NCI-H1092 (cell line): ENCODE measurements around the gene CTSA.
"Not testable (repeated sequence)": the region's sequence is repeated elsewhere in the genome, so short reads cannot be mapped to it uniquely, and the experiment has no call there.

Experiments
- DNase-seq: peaks from one replicate; lab custom pipeline; 2025; lab: John Stamatoyannopoulos, UW

Gene CTSA

DNA sequence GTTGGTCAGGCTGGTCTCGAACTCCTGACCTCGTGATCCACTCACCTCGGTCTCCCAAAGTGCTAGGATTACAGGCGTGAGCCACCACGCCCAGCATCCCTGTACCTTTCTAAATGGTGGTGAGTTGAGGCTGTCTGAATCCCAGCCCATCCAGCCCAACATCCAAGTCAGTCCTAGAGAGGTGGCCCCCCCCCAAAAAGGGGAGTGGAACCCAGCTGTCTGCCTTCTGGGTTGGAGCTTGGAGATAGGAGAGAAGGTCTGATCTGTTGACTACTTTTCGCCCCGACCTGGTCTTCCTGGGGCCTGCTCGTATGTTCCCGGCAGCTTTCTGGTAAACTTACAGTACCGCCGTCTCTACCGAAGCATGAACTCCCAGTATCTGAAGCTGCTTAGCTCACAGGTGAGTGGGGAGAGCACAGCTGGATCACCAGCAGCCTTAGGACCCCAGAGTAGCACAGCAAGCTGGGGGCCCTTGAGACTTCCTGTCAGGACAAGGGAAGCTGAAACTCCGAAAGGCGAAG is 5.6 kb downstream of the CTSA start:
- no peak for DNase-seq

DNA sequence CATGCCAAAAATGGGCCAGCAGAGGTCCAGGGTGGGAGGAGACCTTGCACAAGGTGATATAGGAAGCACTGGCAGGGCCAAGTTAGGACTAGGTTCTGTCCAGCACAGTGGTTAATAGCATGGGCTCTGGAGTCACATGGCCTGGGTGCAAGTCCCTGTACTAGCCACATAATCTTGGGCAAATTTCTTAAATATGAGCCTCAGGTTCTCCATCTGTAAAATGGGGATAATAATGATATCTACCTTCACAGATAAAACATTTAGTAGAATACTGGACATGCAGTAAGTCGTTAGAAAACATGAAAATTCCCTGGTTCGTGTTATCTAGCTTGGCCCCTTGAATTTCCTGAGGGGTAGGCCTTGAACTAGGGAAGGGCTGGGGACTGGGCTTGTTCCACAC is 6.2 kb downstream of the CTSA start:
- DNase-seq: no peak

DNA sequence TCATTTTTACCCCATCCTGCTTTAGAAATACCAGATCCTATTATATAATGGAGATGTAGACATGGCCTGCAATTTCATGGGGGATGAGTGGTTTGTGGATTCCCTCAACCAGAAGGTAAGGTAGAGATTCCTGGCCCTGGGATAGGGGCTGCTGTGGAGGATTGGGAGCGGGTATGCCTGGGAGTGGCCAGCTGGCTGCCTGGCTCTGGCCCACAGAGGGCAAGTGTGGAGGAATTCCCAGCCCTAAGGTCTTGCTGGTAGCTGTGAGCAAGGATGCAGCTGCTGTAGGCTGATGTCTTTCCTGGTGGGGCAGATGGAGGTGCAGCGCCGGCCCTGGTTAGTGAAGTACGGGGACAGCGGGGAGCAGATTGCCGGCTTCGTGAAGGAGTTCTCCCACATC is 6.6 kb downstream of the CTSA start:
- DNase-seq: no peak

DNA sequence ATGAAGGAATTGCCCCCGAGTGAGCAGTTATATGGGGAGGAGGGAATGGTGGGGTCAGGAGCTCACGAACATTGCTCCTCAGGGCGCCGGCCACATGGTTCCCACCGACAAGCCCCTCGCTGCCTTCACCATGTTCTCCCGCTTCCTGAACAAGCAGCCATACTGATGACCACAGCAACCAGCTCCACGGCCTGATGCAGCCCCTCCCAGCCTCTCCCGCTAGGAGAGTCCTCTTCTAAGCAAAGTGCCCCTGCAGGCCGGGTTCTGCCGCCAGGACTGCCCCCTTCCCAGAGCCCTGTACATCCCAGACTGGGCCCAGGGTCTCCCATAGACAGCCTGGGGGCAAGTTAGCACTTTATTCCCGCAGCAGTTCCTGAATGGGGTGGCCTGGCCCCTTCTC is 7.2 kb downstream of the CTSA start:
- no peak for DNase-seq

DNA sequence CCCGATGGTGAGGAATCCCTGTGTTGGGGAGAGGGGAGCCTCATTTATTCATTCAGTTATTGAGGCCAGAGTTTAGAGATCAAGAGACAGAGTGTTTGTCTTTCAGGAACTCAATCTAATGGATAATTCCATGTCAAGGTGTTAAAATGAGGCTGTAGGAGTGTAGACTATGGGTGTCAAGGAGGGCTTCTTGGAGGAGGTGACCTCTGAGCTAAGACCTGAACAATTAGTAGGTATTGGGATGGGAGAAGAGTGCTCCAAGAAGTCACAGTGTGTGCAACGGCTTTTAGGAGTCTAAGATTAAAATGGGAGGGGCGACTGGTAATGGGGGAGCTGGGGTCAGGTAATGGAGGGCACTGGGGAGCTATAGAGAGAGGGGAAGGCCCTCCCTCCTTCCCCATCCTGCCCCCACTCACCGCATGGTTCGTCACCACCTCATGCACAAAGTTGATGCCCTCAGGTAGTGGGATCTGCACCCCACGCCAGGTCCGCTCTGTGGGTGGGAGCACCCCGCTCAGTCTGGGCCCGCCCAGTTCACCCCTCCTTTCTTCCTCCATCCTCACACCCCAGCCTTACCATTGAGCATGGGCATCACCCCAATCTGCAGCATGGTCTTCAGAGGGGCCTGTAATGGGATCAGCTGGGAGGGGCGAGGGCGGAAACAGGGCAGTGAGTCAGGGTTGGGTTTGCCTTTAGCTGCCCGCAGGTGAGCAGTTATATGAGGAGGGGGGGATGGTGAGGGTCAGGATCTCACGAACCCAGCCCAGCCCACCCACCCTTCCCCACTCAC is 8.1 kb downstream of the CTSA start:
- no peak for DNase-seq

DNA sequence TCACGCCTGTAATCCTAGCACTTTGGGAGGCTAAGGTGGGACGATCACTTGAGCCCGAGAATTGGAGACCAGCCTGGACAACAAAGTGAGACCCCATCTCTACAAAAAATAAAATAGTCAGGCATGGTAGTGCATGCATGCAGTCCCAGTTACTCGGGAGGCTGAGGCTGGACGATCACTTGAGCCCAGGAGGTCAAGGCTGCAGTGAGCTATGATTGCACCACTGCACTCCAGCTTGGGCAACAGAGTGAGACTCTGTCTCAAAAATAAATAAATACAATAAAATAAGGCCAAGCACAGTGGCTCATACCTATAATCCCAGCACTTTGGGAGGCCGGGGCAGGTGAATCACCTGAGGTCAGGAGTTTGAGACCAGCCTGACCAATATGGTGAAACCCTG is 10.2 kb downstream of the CTSA start:
- not testable (repeated sequence) for DNase-seq

DNA sequence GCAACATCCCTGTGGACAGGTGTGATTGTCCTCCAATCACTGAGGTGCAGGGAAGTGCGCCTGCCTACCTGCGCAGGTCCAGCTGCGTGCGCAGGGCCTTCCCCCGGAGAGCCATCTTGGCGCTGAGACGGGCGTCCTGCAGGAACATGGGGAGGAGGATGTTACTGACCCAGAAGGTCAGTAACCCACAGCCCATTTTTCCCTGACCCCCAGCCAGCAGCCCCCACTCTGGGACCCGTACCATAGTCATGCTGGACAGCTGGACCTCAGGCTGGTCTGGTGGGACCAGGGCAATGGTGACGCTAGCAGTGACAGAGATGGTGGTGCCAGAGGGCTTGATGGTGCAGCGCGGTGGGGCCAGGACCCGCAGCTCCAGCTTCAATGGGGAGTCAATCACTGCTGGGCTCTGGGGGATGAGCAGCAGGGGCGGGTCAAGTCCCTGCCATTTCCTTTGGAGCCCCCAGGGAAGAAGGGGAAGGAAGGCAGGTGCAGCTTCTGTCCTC is 11.1 kb downstream of the CTSA start:
- no peak for DNase-seq

DNA sequence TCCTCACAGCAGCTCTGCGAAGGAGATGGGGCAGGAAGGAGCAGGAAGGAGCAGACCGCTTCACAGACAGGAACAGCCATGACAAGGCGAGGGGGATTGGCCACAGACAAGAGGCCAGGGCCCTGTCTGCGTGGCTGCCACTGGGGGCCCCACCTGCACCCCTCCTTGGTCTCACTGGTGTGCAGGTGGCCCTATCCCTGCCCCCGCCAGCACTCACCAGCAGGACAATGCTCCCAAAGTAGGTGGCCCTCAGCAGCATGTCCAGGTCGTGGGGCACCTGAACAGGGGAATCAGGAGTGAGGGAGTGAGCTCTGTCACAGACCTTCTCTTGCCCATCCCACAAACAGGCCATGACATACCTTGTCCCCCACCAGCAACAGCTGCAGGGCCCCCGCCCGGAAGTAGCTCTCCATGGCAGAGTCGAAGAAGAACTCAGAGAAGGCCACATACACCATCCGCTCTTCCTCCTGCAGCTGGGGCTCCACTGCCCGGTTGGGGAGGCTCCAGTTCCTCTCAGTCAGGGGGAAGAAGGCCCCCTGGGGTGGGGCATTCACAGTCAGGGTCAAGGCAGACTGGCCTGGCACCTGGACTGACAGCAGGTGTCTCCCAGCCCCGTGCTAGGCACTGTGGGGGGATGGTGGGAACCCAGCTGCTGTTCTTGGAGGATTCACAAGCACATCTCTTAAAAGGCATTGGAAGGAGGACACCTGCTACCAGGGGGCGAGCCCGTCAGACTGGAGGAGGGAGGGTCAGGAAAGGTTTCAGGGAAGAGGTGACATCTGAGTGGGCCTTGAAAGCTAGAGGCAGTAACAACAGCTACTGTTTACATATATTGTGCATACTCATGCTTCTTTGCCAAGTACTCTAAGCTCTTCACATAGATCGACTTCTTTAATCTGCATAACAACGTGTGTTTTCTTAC is 13.7 kb downstream of the CTSA start:
- no peak for DNase-seq

DNA sequence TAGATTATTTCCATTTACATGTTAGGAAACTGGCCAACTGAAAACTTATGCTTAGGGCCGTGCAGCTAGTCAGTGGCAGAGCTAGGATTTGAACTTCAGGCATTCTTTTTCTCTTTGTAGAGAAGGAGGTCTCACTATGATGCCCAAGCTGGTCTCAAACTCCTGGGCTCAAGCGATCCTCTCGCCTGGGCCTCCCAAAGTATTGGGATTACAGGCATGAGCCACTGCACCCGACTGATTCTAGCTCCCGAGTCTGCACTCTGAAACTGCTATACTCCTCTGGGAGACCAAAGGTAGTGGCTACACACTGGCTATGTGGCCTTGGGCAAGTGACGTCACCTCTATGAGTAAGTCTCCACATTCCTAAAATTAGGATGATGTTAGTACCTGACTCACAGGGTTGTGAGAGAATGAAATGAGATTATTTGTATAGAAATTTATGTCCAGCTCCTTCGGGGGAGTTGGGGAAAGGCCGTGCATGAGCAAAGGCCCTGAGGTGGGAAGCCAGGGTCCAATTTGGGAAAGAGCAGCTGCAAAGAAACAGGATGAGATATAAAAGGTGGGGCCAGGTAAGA is 14.5 kb downstream of the CTSA start:
- DNase-seq: no peak

DNA sequence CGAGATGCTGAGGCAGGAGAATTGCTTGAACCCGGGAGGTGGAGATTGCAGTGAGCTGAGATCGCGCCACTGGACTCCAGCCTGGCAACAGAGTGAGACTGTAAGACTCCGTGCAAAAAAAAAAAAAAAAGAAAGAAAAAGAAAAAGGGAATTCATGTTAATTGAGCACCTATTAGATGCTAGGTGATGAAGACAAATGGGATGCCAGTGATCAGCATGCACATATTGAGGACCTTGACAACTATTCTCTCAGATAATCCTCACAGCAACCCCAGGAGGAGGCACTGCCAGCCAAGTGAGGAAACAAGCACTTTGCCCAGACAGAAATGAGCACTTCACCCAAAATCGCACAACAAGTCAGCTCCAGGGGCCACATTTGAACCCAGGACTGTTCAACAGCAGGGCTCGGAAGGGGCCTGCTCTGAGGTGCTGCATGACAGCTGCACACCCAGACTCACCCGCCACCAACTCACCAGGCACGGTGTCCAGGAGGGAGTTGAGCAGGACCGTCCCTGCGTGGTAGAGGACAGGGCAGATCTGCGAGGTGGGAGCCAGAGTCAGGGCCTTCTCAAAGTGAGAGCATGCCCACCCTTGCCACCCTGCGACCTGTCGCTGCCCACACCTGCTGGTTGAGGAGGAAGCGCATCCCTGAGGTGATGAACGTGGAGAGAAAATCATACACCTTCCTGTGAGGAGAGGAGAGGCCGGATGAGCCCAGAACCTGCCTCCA is 16.2 kb downstream of the CTSA start:
- no peak for DNase-seq

DNA sequence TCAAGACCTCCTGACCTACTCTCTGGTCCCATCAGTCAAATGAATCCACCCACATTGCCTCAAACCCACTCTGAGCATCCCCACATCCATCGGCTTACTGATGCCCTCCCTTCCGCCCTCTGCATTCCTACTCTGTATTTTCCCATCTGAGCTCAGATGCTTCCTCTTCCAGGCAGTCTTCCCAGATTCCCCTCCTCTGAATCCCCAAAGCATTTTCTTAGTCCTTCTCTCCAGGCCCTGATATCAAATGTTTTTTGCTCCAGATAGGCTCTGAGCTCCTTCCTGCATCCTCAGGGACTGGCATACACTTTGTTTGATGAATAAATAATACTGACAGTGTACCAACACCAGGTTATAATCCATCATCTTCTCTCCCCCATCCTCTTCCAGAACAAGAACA is 16.9 kb downstream of the CTSA start:
- DNase-seq: no peak

DNA sequence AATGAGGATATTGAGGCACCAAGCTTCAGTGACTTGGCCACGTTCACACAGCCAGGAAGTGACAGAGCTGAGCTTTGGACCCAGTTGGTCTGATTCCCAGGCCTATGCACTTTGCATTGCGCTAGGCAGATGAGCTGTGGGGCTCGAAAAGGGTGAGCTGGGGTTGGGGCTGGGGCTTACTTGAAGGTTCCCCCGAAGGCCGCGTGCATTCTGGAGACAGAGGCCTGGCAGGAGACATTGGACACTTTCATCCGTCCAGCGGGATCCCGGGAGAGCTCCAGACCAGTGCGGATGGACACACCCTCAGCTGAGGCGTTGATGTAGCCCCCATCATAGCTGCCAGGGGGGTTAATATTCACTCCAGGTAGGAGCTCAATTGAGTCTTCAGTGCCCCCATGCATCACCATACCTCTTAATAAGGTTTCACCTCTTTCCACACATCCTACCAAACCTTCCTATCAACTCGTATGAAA is 18.2 kb downstream of the CTSA start:
- no peak for DNase-seq

DNA sequence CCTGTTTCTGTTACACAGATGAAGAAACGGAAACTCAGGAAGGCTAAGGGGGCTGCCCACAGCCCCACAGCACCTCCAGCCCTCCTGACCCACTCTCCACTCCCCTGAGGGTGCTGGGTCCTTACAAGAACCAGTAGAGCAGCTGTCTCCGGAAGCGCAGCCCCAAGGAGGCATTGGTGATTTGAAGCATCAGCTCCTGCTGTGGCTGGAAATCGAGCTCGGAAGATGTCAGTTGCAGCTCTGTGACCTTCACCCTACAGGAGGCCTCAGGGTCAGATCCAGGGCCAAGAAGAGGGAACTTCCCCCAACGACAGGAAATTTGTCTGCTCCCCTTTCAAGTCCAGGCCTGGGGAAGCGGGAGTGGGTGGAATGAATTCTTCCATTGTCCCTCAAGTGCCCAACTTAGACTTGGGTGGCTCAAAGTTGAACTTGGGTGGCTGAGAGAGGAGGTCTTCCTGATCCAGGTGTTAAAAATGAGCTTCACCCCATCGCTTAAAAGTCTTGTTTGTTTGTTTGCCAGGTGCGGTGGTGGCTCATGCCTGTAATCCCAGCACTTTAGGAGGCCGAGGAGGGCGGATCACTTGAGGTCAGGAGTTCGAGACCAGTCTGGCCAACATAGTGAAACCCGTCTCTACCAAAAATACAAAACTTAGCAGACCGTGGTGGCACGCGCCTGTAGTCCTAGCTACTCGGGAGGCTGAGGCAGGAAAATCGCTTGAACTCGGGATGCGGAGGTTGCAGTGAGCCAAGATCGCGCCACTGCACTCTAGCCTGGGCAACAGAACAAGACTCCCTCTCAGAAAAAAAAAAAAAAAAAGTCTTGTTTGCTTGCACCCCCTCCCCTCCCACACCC is 18.9 kb downstream of the CTSA start:
- no peak for DNase-seq

DNA sequence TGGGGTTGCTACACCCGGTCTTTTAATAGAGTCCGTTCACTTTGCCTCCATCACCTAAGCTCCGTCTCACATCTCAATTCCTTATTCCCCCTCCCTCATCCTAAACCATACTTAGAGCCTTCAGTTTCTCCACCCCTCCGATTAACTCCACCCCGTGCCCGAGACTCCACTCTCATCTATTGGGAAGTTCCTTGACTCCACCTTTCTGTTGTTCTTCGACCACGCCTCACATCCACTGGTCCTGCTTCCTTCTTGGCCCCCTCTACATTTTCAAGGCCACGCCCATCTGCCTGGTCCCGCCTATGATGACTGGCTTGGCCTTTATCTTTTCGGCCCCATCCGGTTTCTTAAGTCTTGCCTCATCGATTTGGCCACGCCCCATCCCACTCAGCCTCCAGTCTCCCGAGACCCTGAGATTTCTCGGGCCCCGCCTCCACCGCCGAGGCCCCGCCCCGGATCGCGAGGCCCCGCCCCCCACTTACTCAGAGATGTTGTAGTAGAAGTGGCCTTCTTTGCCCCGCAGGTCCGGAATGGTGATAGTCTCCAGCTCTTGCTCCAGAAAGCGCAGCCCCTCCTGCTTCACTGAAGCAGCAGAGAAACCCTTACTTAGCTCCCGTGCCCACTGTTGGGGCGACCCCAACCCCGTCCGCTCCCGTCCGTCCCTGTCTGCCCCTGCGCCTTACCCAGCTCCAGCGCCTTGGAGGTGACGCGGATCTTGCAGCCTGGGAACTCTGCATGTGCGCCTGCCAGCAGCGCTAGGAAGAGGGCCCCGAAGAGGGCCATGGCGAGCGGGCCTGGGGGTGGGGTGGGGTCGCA is 19.7 kb downstream of the CTSA start:
- DNase-seq: no peak

DNA sequence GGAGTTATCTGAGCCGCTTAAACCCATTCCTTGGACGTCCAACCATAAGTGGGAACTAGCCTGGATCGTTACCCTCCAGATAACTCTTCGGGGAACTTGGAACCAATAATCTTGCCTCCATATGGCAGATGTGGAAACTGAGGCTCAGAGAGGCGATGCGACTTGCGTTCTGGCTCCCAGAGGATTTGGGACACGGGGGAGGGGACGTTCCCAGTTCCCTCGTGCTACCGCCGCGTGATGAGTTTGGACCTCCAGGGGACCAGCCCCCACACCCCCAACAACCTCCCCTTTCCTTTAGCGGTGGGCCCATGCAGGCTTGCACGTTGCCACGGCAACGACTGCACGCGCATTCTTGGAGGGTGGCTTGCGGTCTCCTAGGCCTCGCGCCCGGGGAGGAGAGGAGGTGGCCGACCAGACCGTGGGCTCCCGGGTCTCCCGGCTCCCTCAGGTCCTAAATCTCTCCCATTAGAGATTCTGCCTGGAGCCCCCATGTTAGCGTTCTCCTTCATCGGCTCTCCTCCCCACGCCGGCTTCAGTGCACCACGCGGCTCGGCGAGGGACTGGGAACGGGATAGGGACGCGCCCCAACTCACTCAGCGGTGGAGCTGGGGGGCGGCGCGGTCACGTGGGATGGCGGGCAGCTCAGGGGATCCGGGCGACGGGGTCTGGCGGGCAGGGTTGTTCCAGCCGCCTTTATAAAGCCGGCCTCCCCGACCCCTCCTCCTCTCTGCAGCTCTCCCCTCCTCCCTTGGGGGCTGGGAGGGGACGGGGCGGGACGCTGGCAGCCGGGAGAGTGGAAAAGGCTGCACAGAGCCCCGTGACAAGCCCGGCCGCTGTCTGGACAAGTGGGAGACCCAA is 20.6 kb downstream of the CTSA start, which contains the start of gene PLTP:
TSS of gene PLTP (minus strand) at position 670 of the 858 bp plus-strand sequence. CDS start 703 bp downstream, outside the sequence.
- no peak for DNase-seq

DNA sequence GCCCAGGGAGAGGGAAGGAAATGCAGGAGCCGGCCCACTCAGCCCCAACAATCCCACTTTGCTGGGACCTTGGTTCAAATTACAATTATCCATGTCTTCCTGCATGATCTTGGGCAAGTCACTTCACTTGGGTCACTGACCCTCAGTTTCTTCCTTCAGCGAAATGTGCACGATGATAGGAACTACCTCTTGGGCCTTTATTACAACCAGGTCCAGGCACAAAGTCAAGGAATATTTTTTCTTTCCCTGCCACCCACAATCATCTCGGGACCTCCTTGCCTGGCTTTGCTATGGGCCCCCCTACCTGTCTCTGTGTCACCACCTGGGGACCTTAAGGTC is 21.2 kb downstream of the CTSA start:
- DNase-seq: no peak

DNA sequence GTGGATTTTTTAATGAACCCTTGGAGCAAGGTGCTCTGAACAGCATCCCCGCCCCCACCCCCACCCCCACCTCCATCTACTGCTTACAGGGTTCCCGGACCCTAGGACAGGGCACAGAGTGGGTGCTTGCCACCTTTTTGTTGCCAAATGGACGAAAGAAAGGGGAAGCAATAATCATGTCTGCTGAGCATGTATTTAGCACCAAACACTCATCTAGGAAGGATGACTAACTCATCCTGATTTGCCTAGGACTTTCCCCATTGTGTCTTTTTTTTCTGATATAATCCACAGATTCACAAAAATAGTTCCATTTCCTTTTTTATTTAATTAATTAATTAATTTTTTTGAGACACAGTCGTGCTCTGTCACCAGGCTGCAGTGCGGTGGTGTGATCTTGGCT is 22.0 kb downstream of the CTSA start:
- DNase-seq: no peak

DNA sequence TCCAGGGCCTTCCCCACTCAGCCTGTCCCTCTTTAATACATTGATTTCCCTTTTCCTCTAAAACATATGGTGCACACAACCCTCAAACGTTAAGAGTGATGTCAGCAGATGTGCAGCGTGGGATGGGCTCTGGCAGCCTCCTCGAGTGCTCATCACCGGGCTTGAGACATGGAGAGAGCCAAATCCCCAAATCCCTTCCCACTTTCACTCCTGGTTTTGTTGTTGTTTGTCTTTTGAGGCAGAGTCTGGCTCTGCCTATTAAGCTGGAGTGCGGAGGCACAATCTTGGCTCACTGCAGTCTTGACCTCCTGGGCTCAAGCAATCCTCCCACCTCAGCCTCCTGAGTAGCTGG is 26.6 kb downstream of the CTSA start:
- DNase-seq: no peak

DNA sequence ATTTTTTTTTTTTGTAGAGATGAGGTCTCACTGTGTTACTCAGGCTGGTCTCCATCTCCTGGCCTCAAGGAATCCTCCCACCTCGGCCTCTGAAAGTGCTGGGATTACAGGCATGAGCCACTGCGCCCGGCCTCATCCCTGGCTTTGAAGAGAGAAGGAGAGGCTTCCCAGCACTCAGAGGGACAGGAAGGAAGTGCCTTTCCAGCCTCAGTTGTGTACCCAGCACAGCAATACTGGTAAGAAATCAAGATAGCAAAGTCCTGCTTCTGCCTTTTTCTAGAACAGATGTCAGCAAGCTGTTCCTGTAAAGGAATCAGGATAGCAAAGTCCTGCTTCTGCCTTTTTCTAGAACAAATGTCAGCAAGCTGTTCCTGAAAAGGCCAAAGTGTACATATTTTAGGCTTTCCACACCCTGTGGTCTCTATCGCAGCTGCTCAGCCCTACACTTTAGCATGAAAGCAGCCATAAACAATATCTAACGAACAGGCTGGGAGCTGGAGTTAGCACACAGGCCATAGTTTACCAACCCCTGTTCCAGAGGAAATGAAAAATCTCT is 27.1 kb downstream of the CTSA start:
- DNase-seq: no peak
